Keratinocyte (primary cell): ENCODE data around the gene TRIM29. TPM values are rescaled to one million over a fixed set of nuclear protein-coding genes. Genes with fewer than 3 reads are reported as not detected.

ENCODE experiments used
- DNase-seq: peaks from one replicate; pipeline ENCODE4 v3.0.0-alpha.2; 2011; ENCODE audit warnings: low read depth, missing footprints, low spot score
- FAIRE-seq: peaks from 2 replicates; lab custom pipeline; 2011; peaks lifted over from hg19 to GRCh38; lab: Jason Lieb, UNC
- H2AFZ ChIP-seq: 2 replicates; pipeline ENCODE4 v1.6.0; 2012; ENCODE audit warnings: low read length, control low read depth, inconsistent platforms; ENCODE audit not compliant: control insufficient read depth
- H3K27ac ChIP-seq: 2 replicates; pipeline ENCODE4 v1.5.1; 2011; ENCODE audit warnings: low read length; ENCODE audit not compliant: control insufficient read depth, insufficient read depth
- H3K27me3 ChIP-seq: 3 replicates; pipeline ENCODE4 v1.6.0; 2011; ENCODE audit warnings: low read length; ENCODE audit not compliant: control insufficient read depth, insufficient read depth; ENCODE audit errors: extremely low read depth
- H3K36me3 ChIP-seq, 2 experiments: 2 replicates in 1 of 2; 3 replicates in 1 of 2; pipeline ENCODE4 v1.5.1; 2011; ENCODE audit warnings: low read length in 2 of 2, mild to moderate bottlenecking in 1 of 2; ENCODE audit not compliant: control insufficient read depth in 2 of 2, insufficient read depth in 2 of 2; ENCODE audit errors: extremely low read depth in 1 of 2
- H3K4me1 ChIP-seq: 3 replicates; pipeline ENCODE4 v1.5.1; 2011; ENCODE audit warnings: low read length; ENCODE audit not compliant: control insufficient read depth, insufficient read depth; ENCODE audit errors: extremely low read depth
- H3K4me2 ChIP-seq: 3 replicates; pipeline ENCODE4 v1.6.0; 2011; ENCODE audit warnings: low read depth, low read length; ENCODE audit not compliant: control insufficient read depth, insufficient read depth; ENCODE audit errors: extremely low read depth
- H3K4me3 ChIP-seq, 3 experiments: fragments of 200-600 bp in 1 of 3; sonication (generic) in 1 of 3; 2 replicates in 2 of 3; 3 replicates in 1 of 3; pipeline ENCODE4 v1.5.1; 2011 to 2016; ENCODE audit warnings: low read length in 3 of 3, mild to moderate bottlenecking in 3 of 3, control low read depth in 2 of 3, inconsistent platforms in 1 of 3, low read depth in 1 of 3, mixed read lengths in 1 of 3, mixed run types in 1 of 3, moderate library complexity in 1 of 3; ENCODE audit not compliant: control insufficient read depth in 2 of 3, insufficient read depth in 2 of 3; ENCODE audit errors: extremely low read depth in 1 of 3
- H3K79me2 ChIP-seq: 2 replicates; pipeline ENCODE4 v1.6.0; 2012; ENCODE audit warnings: low read length; ENCODE audit not compliant: control insufficient read depth, insufficient read depth
- H3K9ac ChIP-seq: 3 replicates; pipeline ENCODE4 v1.6.0; 2011; ENCODE audit warnings: low read length; ENCODE audit not compliant: control insufficient read depth, insufficient read depth; ENCODE audit errors: extremely low read depth
- H3K9me1 ChIP-seq: 3 replicates; pipeline ENCODE4 v1.6.0; 2011; ENCODE audit warnings: low read length; ENCODE audit not compliant: control insufficient read depth, insufficient read depth; ENCODE audit errors: extremely low read depth
- H3K9me3 ChIP-seq: 2 replicates; pipeline ENCODE4 v1.5.1; 2012; ENCODE audit warnings: low read depth, low read length; ENCODE audit not compliant: control insufficient read depth
- H4K20me1 ChIP-seq: 3 replicates; pipeline ENCODE4 v1.6.0; 2011; ENCODE audit warnings: low read length; ENCODE audit not compliant: control insufficient read depth, insufficient read depth; ENCODE audit errors: extremely low read depth
- CTCF ChIP-seq, 3 experiments: IDR thresholded peaks in 1 of 3; conservative IDR thresholded peaks in 1 of 3; optimal IDR thresholded peaks in 1 of 3; 2 replicates in 2 of 3; 3 replicates in 1 of 3; pipeline versions ENCODE3 to v1.5.1; 2011; ENCODE audit warnings: low read length in 3 of 3, mild to moderate bottlenecking in 3 of 3, moderate library complexity in 2 of 3, control low read depth in 1 of 3, inconsistent platforms in 1 of 3; ENCODE audit not compliant: insufficient read depth in 2 of 3; ENCODE audit errors: extremely low read depth in 1 of 3
- EZH2 ChIP-seq: IDR thresholded peaks from one replicate; pipeline ENCODE4 v1.6.1; 2012; ENCODE audit warnings: inconsistent platforms, mild to moderate bottlenecking, low read length, moderate library complexity
- dilution Hi-C: fragments of 300-500 bp; cut with MboI; formaldehyde crosslinking; loops from one replicate; pipeline ENCODE4 v1.7.0; 2020; ENCODE audit warnings: low sequenced_read_pairs; ENCODE audit not compliant: extremely low pct_ligation_motif_present
- polyA plus RNA-seq, 5 experiments: library from polyadenylated mRNA; depleted of rRNA in 3 of 5; stranded (reverse) in 3 of 5; stranded (forward) in 1 of 5; unstranded in 1 of 5; fragments of >200 nt; gene quantifications; 1 replicate in 1 of 5; 2 replicates in 3 of 5; 3 replicates in 1 of 5; pipeline versions ENCODE4 v1.2.1 to v1.2.3, GENCODE V29; 2011 to 2012; ENCODE audit warnings: missing spikeins in 2 of 5, low read depth in 1 of 5, low replicate concordance in 1 of 5

TRIM29 gene
- polyA plus RNA-seq, 1 donor (not counting 4 experiments of a cell fraction or from before 2014, with no cell fraction given): 463 TPM

- H3K4me1 ChIP-seq: peaks cover 78% of the 10 kb centered on the region
These were observed 10.7 kb downstream of the TRIM29 start for GRCh38 chr11:120127236-120127635.

GRCh38 chr11:120126620-120127019 is 11.3 kb downstream of the TRIM29 start:
- H3K36me3 ChIP-seq: peaks cover 47 to 67% of the 10 kb centered on the region in 2 experiments
- no peak overlapping the region for H3K9ac ChIP-seq
- H2AFZ ChIP-seq: no peak overlapping the region
- FAIRE-seq (no peak), DNase-seq (no peak)
- H3K4me1 ChIP-seq: peaks cover 76% of the 10 kb centered on the region
- H3K4me3 ChIP-seq: no peak overlapping the region
- H3K4me2 ChIP-seq: no peak overlapping the region
- H4K20me1 ChIP-seq: no peaks in the 10 kb centered on the region
- H3K79me2 ChIP-seq: peaks cover 25% of the 10 kb centered on the region
- H3K9me3 ChIP-seq: no peaks in the 10 kb centered on the region
- no peak overlapping the region for H3K27ac ChIP-seq
- H3K9me1 ChIP-seq: peaks cover 5% of the 10 kb centered on the region
- no peaks in the 10 kb centered on the region for H3K27me3 ChIP-seq
- dilution Hi-C loops: no loop called here
- TF ChIP-seq CTCF (optimal IDR thresholded peaks at IDR 0.05 in 1 of 3, IDR thresholded peaks at IDR 0.05 in 1 of 3, conservative IDR thresholded peaks at IDR 0.05 in 1 of 3; ENCODE audit: extremely low read depth in 1 of 3, insufficient read depth in 2 of 3, low read length in 3 of 3): no peak
- TF ChIP-seq EZH2: no peak

More at GRCh38 chr11:120127236-120127635, 10.7 kb downstream of the TRIM29 start:
- FAIRE-seq: no peak
- H3K9me1 ChIP-seq: peaks cover 5% of the 10 kb centered on the region
- H3K36me3 ChIP-seq: peaks cover 47 to 72% of the 10 kb centered on the region in 2 experiments
- H2AFZ ChIP-seq: no peak overlapping the region
- TF ChIP-seq CTCF (optimal IDR thresholded peaks at IDR 0.05 in 1 of 3, IDR thresholded peaks at IDR 0.05 in 1 of 3, conservative IDR thresholded peaks at IDR 0.05 in 1 of 3; ENCODE audit: extremely low read depth in 1 of 3, insufficient read depth in 2 of 3, low read length in 3 of 3): no peak
- TF ChIP-seq EZH2: no peak
- no peaks in the 10 kb centered on the region for H4K20me1 ChIP-seq
- H3K27me3 ChIP-seq: no peaks in the 10 kb centered on the region
- H3K9ac ChIP-seq: no peak overlapping the region
- H3K9me3 ChIP-seq: no peaks in the 10 kb centered on the region
- dilution Hi-C loops: no loop called here
- DNase-seq: no peak
- no peak overlapping the region for H3K4me2 ChIP-seq
- H3K27ac ChIP-seq: no peak overlapping the region
- no peak overlapping the region for H3K4me3 ChIP-seq
- H3K79me2 ChIP-seq: peaks cover 32% of the 10 kb centered on the region
